Heart left ventricle (tissue), 16 donors: ENCODE results near the gene SPECC1. TPM values are rescaled to one million over a fixed set of nuclear protein-coding genes. Genes with fewer than 3 reads are reported as not detected.
A peak's percentile ranks its signal among the peaks of the same experiment; 100 is the strongest.

Experiments
- ATAC-seq, 4 donors: fragments of 200-7000 bp; cut with Tn5 transposase; one replicate each; pipeline ENCODE4 v1.9.1; 2020 to 2022; ENCODE audit warnings: moderate library complexity in 4 of 4, mild to moderate bottlenecking in 3 of 4, moderate number of reproducible peaks in 1 of 4
- DNase-seq, 5 donors: peaks; one replicate each; pipeline ENCODE4 v3.0.0-alpha.2; 2020
- H3K27ac ChIP-seq, 12 donors: fragments of 200-600 bp; sonication (generic) in 4 of 12; one replicate each; pipeline versions ENCODE4 v1.5.0 to v1.8.0; 2016 to 2022; ENCODE audit warnings: mild to moderate bottlenecking in 2 of 12
- H3K27me3 ChIP-seq, 9 donors: fragments of 200-600 bp; sonication (generic) in 2 of 9; one replicate each; pipeline versions ENCODE4 v1.5.1 to v1.8.0; 2016 to 2022; ENCODE audit warnings: mild to moderate bottlenecking in 3 of 9
- H3K36me3 ChIP-seq, 9 donors: fragments of 200-600 bp; sonication (generic) in 2 of 9; one replicate each; pipeline versions ENCODE4 v1.5.0 to v1.8.0; 2018 to 2022; ENCODE audit warnings: mild to moderate bottlenecking in 2 of 9
- H3K4me1 ChIP-seq, 12 donors: fragments of 200-600 bp; sonication (generic) in 4 of 12; one replicate each; pipeline versions ENCODE4 v1.5.0 to v1.8.0; 2016 to 2022; ENCODE audit warnings: mild to moderate bottlenecking in 3 of 12
- H3K4me3 ChIP-seq, 12 donors: fragments of 200-600 bp; sonication (generic) in 4 of 12; one replicate each; pipeline versions ENCODE4 v1.5.0 to v1.8.0; 2017 to 2022; ENCODE audit warnings: mild to moderate bottlenecking in 9 of 12, moderate library complexity in 4 of 12
- H3K9me3 ChIP-seq, 12 donors: fragments of 200-600 bp; sonication (generic) in 4 of 12; one replicate each; pipeline versions ENCODE4 v1.5.0 to v1.8.0; 2016 to 2022; ENCODE audit warnings: mild to moderate bottlenecking in 1 of 12
- POLR2A ChIP-seq, 2 donors: fragments of 450-650 bp; IDR thresholded peaks; one replicate each; pipeline ENCODE4 v1.6.1; 2017; ENCODE audit warnings: antibody characterized with exemption in 2 of 2, mild to moderate bottlenecking in 2 of 2, moderate library complexity in 2 of 2
- WGBS, 4 donors: extraction: QIAGEN DNeasy Blood & Tissue Kit in 2 of 4; methylation state at CpG; one replicate each; pipeline versions ENCODE4 v1.1.5 to v1.1.7; 2013 to 2018; 5-methylcytosine and 5-hydroxymethylcytosine counted together
- intact Hi-C, 10 donors: fragments of 100-400 bp; cut with DNase I; formaldehyde crosslinking; loops; one replicate each; pipeline versions ENCODE4 v1.11.1 to v1.14.2; 2022
- polyA plus RNA-seq, 2 donors: library from polyadenylated mRNA; stranded (reverse); fragments of 200-250 nt; gene quantifications; one replicate each; pipeline ENCODE4 v1.2.3, GENCODE V29; 2013
- total RNA-seq, 9 donors: library from RNA; depleted of rRNA in 2 of 9; stranded (reverse); fragments of >200 nt in 2 of 9; fragmentation: NEBNext Ultra II Directional in 3 of 9; extraction: Animal tissue kit (Norgen Biotek cat#: 25700) in 3 of 9; gene quantifications; one replicate each; pipeline versions ENCODE4 v1.1.0 to v1.2.4, GENCODE V29; 2016 to 2023
- TF ChIP-seq, protein P1 (sequence below), 12 donors: fragments of 200-600 bp; sonication (generic) in 4 of 12; IDR thresholded peaks; one replicate each; pipeline versions ENCODE4 v1.5.0 to v1.8.0; 2018 to 2022; ENCODE audit warnings: antibody characterized with exemption in 12 of 12, mild to moderate bottlenecking in 5 of 12
- donor health status: ischemic (EF 13 %, LVEDD 7.1; RV severe dilation, severe dysfunction).
- donor health status: healthy with polysubstance abuse.
- donor health status: DM: no; HTN: yes; CAD: no.
- donor health status: DM: no; HTN: no; CAD: no.
- donor health status: ischemic (EF 25% LVEDD 6.9; RV normal size, moderate dysfunction).
- donor health status: ischemic (EF 25% LVEDD 5.7; RV mildly dilated, moderate dysfunction).
- donor health status: healthy.
- donor health status: DM: yes; HTN: yes; CAD: no.
- donor health status: ischemic (EF 35%, LVEDD 5.7; RV mildly dilated, moderate dysfunction).
- donor health status: nonischemic (EF 11% LVEDD 7.7; RV severe dilation, severe dysfunction).
- donor health status: DM: yes; HTN: yes; CAD: no.
- donor health status: PGD.
- donor health status: ischemic (EF 29% LVEDD 5.4; RV normal size, mild dysfunction).
- donor health status: nonischemic (EF 23%, LVEDD 6.1; RV moderate dilation, normal function).

Gene SPECC1
- total and polyA plus RNA-seq, 11 donors: 3.8 to 18.4 (median 10.6) TPM

DNA sequence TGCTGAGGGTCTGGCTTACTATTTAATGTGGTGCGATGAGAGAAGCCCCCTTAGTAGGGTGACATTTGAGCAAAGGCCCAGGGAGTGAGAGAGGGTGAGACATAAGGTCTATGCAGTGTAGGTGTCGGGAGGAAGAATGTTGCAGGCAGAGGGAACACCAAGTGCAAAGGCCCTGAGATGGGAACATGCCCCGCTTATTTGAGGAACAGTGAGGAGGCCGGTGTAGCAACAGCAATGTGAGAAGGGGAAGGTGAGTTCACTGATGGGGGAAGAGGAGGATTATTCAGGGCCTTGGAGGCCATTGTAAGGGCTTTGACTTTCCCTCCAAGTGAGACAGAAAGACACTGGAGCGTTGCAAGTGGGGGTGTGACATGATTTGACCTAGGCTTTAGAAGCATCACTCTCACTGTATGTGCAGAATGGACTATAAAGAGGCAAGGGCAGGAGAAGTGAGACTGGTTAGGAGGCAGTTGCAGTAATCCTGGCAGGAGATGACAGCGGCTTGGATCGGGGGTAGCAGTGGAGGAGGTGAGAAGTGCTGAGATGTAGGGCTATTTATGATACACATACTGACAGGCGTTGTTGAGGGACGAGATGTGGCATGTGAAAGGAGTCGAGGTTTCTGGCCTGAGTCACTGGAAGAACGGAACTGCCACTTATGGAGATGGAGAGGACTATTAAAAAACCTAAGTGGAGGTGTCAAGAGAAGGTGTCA, 145.3 kb downstream of the SPECC1 start:
- intact Hi-C loops: no loop called here
- WGBS, 4 donors: 72 to 76% (median 74%) methylated on average over 11 of the region's 11 CpGs
- Histone ChIP-seq H3K27ac (no peak overlapping the region), H3K9me3 (no peaks in the 10 kb centered on the region), H3K27me3 (peaks cover 0 to 10% (median 0%) of the 10 kb centered on the region in 9 donors), H3K36me3 (no peaks in the 10 kb centered on the region), H3K4me1 (peaks cover 0 to 22% (median 13%) of the 10 kb centered on the region in 12 donors), H3K4me3 (no peak overlapping the region)
- TF ChIP-seq, protein P1, sequence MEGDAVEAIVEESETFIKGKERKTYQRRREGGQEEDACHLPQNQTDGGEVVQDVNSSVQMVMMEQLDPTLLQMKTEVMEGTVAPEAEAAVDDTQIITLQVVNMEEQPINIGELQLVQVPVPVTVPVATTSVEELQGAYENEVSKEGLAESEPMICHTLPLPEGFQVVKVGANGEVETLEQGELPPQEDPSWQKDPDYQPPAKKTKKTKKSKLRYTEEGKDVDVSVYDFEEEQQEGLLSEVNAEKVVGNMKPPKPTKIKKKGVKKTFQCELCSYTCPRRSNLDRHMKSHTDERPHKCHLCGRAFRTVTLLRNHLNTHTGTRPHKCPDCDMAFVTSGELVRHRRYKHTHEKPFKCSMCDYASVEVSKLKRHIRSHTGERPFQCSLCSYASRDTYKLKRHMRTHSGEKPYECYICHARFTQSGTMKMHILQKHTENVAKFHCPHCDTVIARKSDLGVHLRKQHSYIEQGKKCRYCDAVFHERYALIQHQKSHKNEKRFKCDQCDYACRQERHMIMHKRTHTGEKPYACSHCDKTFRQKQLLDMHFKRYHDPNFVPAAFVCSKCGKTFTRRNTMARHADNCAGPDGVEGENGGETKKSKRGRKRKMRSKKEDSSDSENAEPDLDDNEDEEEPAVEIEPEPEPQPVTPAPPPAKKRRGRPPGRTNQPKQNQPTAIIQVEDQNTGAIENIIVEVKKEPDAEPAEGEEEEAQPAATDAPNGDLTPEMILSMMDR (IDR thresholded peaks at IDR 0.05): no peak
- TF ChIP-seq POLR2A (IDR thresholded peaks at IDR 0.05): no peak
- ATAC-seq: no peak
- DNase-seq: no peak

DNA sequence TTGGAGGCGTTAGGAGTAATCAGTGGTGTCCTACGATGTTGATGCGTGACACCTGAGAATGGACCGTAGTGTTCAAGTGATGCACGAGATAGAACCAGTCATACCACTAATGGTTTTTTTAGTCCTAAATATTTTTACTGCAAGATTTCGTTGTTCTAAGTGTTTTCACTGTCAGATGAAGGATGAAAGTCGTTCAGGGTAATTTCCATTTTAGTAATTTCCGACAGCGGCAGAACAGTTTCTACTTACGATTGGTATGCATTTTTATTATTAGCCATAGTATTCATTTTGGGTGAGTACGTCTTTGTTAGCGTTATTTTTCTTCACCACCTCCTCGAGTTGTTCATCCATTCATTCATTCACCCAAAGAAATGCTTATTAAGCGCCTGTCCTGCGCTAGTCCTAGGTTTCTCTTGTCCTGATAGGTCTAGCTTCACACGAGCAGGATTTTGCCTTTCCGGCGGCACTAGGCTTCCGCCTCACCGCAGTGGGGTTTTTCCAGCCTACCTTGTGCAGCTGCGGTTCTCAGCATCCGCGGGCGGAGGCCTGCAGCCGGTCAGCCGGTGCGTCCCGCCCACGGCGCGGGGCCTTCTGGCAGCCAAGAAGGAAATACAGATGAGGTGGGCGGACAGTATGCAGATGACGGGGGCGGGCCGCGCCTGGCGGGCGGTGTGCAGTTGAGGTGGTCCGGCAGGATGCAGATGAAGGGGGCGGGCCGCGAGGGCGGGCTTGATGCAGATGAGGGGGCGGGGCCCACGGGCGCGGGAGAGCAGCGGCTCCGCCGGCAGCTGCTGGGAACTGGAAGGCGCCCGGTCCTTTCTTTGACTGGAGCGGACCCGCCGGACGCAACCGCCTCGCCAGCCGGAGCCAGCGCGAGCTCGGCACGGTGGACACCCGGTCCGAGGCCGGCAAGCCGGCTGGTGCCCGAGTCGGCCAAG, 146.4 kb downstream of the SPECC1 start:
- peak overlapping the region in 4 of 12 donors; percentile 27 to 43 (median 38) for H3K27ac ChIP-seq
- H3K4me1 ChIP-seq: peaks cover 0 to 22% (median 13%) of the 10 kb centered on the region in 12 donors
- peak; percentile 97 to 100 (median 100) for ATAC-seq
- H3K27me3 ChIP-seq: peaks cover 0 to 11% (median 0%) of the 10 kb centered on the region in 9 donors
- H3K4me3 ChIP-seq: peak overlapping the region; percentile 44 to 78 (median 66)
- intact Hi-C loops: no loop called here
- peak; percentile 96 to 98 (median 98) for DNase-seq
- TF ChIP-seq POLR2A (IDR thresholded peaks at IDR 0.05): peak in 1 of 2 donors; percentile 25
- TF ChIP-seq, protein P1 (IDR thresholded peaks at IDR 0.05): peak in 3 of 12 donors; percentile 10 to 30 (median 20)
- H3K9me3 ChIP-seq: no peaks in the 10 kb centered on the region
- WGBS, 4 donors: 10 to 28% (median 15%) methylated on average over 27 to 69 of the region's 69 CpGs
- H3K36me3 ChIP-seq: no peaks in the 10 kb centered on the region

DNA sequence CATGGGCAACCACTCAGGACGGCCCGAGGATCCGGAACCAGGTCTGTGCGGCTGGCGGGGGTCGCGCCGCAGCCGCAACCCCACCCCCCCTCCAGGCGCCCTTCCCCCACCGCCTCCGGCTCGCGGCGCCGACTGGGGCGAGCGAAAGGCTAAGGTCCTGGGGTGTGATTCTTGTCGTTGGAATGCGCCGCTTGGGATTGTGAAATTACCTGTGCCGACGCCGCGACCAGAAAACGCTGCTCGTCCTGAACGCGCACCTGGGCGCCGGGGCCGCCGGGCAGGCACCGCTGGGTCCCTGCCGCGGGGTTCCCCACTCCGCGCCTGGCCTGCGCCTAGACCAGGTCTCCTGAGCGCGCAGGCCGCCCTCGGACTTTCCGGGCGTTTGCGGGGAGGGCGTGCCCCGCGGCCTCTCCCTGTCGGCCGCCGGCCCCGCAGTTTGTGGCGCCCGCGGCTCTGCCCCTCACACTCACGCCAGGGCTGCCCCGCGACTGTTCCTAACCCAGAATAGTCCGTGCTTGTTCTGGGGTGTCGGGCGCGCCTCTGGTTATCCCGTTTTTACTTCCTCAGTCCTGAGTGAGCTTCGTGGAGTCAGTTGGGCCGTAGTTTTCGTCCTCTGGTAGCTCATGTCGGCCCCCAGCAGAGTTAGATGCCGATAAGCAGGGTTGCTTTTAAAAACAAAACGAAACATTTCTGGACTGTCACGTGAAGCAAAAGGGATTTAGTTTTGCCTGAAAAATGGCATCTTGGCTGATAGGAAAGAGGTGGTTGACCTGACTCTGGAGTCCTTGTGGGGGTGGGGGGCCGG, 147.2 kb downstream of the SPECC1 start:
- Histone ChIP-seq H3K36me3 (no peaks in the 10 kb centered on the region), H3K4me3 (peak overlapping the region; percentile 44 to 78 (median 66)), H3K9me3 (no peaks in the 10 kb centered on the region), H3K27ac (peak overlapping the region in 4 of 12 donors; percentile 27 to 43 (median 38)), H3K27me3 (peaks cover 0 to 11% (median 0%) of the 10 kb centered on the region in 9 donors), H3K4me1 (peaks cover 0 to 22% (median 13%) of the 10 kb centered on the region in 12 donors)
- WGBS, 4 donors: 1 to 11% (median 2%) methylated on average over 14 to 72 of the region's 72 CpGs
- ATAC-seq (peak in 2 of 4 donors; percentile 31 to 45), DNase-seq (peak in 1 of 5 donors; percentile 20)
- intact Hi-C loops: no loop called here
- TF ChIP-seq POLR2A (IDR thresholded peaks at IDR 0.05): no peak
- TF ChIP-seq, protein P1 (IDR thresholded peaks at IDR 0.05): no peak
